ENCODE results near the gene TRAF3IP3. TPM values are rescaled to one million over a fixed set of nuclear protein-coding genes. Genes with fewer than 3 reads are reported as not detected.
A peak's percentile ranks its signal among the peaks of the same experiment; 100 is the strongest.

TRAF3IP3 gene
- total RNA-seq, 1 donor from 2014 or later = 0.47 TPM

GRCh38 chr1:209737118-209737505 lies 18.7 kb upstream of the TRAF3IP3 start:
- no peak for DNase-seq

GRCh38 chr1:209738270-209738669 lies 17.6 kb upstream of the TRAF3IP3 start:
- DNase-seq = no peak

- no peak for DNase-seq
Measured at GRCh38 chr1:209741193-209741592, 14.7 kb upstream of the TRAF3IP3 start.

GRCh38 chr1:209741889-209742288 lies 14.0 kb upstream of the TRAF3IP3 start:
- DNase-seq = no peak

GRCh38 chr1:209742409-209743144 lies 13.3 kb upstream of the TRAF3IP3 start:
- DNase-seq = no peak

GRCh38 chr1:209743145-209743482 lies 12.7 kb upstream of the TRAF3IP3 start:
- DNase-seq = peak; percentile 30

- DNase-seq = no peak
Measured at GRCh38 chr1:209746451-209747165, 9.2 kb upstream of the TRAF3IP3 start.

GRCh38 chr1:209747580-209748262 lies 8.1 kb upstream of the TRAF3IP3 start:
- DNase-seq = peak; percentile 72

- no peak for DNase-seq
Measured at GRCh38 chr1:209748620-209749019, 7.2 kb upstream of the TRAF3IP3 start.

- no peak for DNase-seq
Measured at GRCh38 chr1:209749205-209749604, 6.6 kb upstream of the TRAF3IP3 start.

- DNase-seq = no peak
Measured at GRCh38 chr1:209749670-209750323, 6.1 kb upstream of the TRAF3IP3 start.

GRCh38 chr1:209751627-209752231 lies 4.1 kb upstream of the TRAF3IP3 start:
- DNase-seq = no peak

GRCh38 chr1:209752890-209753289 lies 3.0 kb upstream of the TRAF3IP3 start:
- no peak for DNase-seq

GRCh38 chr1:209755256-209755655 lies 597 bp upstream of the TRAF3IP3 start:
- no peak for DNase-seq

- DNase-seq = no peak
Measured at GRCh38 chr1:209756615-209757445, 977 bp downstream of the TRAF3IP3 start.

- no peak for DNase-seq
Measured at GRCh38 chr1:209758400-209758799, 2.5 kb downstream of the TRAF3IP3 start.

GRCh38 chr1:209759829-209760359 lies 4.0 kb downstream of the TRAF3IP3 start:
- DNase-seq = no peak

GRCh38 chr1:209761011-209761635 lies 5.3 kb downstream of the TRAF3IP3 start:
- no peak for DNase-seq

GRCh38 chr1:209766051-209766450 lies 10.2 kb downstream of the TRAF3IP3 start:
- DNase-seq = no peak

GRCh38 chr1:209767096-209767495 lies 11.2 kb downstream of the TRAF3IP3 start:
- DNase-seq = no peak

- no peak for DNase-seq
Measured at GRCh38 chr1:209767706-209768105, 11.9 kb downstream of the TRAF3IP3 start.
